Activated CD4-positive, alpha-beta T cell treated with anti-CD3 and anti-CD28 coated beads for 24 hours (primary cell): ENCODE data around the gene CEP104.

Experiments
- DNase-seq, 2 donors: peaks; one replicate each; pipeline ENCODE4 v3.0.0-alpha.2; 2020; ENCODE audit warnings: low read depth in 2 of 2

CEP104 gene

DNA sequence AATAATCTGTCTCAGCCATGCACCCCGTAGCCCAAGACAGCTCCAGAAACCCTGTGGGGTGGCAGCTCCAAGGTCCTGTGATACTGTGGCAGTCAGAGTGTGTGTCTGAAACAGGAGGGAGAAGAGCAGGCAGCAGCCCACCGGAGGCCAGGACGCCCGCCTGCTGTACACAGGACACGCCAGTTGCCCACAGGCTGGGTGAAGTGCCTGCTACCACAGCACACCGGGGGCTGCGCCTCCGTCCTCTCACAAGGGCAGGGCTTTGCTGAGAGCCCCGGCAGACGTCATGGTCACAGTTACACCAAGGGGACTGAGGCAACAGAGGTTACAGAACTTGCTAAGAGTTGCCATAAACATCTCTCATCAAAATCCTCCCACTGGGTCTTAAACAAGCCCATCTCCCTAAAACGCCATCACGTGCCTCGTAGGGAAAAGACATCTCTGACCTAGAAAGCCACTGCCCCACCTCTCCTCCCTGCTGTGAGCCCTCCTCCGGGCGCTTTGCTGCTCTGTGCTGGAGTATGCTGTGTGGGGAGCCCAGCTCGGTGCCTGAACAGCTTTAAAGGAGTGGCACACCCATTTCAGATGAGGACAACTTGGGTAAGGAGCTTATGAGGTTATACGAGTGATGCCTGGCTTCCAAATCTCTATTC lies 37.7 kb upstream of the CEP104 start:
- DNase-seq: no peak

DNA sequence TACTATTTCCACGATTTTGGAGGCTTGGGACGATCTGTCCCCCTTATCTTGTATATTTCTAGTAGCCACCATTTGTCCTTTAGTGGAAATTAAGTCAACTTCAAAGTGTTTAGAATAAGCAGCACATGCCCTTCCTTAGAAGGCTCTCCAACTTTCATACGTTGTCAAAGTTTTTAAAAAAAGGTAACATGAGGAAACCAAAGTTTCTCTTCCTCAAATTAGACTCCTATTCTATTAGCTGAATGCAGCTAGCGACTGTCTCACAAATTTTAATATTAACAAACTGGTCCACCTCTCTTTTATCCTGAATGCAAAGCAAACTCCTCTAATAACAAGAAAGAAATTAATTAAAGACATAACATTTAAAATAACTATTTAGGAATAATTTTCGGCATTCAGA lies 36.2 kb upstream of the CEP104 start:
- no peak for DNase-seq

DNA sequence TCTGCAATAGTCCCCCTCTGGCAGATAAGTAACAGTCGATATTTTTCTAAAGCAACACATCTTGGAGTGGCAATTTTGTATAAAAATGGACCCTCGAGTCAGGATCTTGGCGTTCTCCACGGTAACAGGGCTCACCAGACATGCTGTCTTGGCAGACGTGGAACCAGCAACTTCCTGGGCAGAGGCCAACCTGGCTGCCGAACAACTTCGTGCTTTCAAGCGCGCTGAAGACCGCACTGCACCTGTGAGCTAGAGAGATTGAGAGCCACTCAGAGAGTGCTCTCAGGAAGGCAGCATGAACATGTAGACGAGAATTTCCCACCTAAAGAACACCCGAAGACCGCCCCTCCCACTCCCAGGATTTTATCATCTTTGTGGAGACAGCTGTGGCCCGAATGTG lies 35.7 kb upstream of the CEP104 start:
- no peak for DNase-seq

DNA sequence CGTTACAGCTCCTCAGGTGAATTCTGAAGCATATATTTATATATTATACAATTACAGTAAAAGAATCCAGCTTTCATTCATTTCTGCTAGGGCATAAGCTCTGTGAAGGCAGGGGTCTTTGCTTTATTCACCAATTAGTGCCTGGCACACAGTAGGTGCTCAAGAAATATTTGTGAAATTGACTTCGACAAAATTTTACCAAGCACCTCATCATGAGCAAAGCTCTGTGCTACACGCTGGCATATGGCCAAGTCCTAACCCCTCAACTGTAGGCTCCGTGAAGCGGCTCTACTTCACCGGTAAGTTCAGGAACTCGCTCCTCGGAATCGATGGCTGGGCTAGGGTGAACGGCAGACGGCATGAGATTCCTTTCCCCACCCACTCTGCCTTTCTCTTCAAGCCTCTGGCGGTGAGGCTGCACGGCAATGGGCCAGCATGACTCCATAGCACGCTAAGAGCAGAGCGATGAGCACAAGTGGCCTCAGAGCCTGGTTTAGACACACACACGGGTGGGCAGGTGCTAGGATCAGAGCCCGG lies 34.4 kb upstream of the CEP104 start:
- no peak for DNase-seq

DNA sequence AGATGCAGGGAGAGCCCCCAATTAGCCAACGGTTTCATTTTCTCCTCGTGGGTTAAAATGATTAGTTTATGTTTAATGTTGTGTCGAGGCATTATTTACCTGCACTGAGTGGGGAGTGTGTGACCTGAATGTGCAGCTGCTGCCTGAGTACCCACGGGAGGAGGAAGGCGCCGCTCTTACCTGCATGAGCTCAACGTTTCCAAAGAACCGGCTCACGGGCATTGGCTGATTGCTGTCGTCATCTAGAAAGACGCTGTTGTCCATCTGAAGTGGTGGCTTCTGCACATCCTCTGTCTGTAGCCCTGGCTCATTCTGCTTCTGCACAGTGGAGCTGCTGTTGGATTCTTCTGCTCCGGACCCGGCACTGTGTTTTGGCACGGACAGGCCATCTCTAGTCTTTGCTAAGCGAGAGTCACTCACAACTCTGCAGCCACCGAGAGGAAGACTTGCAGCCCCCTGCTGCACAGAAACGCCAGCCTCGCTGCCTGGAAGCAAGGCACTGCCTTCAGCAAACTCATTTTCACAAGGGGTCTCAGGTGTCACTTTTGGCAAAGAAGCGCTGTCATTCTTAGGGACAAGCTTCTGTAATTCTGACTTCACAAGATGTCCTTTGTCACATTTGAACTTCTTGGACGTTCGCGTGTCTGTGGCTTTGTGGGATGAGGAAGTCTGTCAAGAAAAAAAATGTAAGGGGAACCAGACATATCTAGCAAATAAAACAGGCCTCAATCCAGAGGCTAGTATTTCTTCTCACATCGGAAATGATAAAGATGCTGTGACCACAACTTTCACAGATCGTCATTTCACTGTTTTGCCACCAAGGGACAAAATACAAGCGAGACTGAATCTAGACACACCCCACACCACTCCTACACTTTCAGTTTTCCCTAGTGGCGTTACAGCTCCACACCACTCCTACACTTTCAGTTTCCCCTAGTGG lies 33.6 kb upstream of the CEP104 start:
- DNase-seq: no peak

DNA sequence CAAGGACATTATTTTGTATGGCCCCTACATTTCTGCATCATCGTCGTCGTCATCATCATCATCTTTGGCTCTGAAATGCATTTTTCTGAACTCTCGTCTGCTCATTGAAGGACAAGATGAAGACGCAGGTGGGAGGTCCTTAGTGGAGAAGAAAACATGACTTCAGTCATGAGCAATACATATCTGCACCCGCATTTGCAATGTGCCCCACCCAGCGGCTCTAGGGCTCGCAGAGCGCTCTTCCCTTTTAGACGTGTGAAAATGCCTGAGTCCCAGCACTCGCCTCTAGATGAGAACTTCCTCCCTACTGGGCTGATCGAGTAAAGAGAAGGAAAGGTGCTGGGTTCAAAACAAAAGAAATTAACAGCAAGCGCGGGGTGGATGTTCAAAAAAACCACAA lies 32.9 kb upstream of the CEP104 start:
- no peak for DNase-seq

DNA sequence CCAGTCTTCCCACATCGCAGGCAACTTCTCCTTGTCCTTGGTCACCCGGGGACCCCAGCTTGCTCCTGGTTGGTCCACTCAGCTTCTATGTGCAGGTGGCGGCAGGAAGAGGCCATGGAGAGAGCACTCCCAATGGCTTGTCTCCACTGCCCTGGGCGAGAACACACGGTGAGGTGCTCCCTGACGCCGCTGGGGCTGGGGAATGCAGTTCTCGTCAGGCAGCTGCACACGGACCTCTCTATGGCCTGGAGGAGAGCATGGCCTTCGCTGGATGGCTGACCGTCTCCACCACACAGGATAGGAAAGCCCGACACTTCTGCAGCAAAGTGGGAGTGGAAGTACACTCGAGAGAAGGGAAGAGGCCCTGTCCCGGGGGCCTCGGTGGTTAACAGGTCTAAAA lies 31.3 kb upstream of the CEP104 start:
- no peak for DNase-seq

DNA sequence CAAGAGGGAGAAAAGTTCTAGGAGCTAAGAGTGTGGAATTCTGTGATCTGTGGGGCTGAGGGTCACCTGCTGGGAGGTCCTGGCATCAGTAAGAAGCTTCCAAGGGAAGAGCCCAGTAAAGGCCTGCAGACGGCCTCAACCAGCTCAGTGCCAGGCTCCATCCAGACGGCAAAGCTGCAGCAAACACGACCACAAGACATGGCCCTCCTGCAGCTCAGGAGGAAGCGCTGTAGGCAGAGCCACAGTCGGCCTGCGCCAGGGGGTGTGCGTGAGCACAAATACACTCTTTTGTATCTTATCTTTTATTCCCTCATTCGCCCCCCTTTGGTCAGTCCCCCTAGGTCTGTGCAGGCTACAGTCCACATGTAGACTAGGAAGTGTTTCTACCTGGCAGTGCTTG lies 29.7 kb upstream of the CEP104 start:
- no peak for DNase-seq

DNA sequence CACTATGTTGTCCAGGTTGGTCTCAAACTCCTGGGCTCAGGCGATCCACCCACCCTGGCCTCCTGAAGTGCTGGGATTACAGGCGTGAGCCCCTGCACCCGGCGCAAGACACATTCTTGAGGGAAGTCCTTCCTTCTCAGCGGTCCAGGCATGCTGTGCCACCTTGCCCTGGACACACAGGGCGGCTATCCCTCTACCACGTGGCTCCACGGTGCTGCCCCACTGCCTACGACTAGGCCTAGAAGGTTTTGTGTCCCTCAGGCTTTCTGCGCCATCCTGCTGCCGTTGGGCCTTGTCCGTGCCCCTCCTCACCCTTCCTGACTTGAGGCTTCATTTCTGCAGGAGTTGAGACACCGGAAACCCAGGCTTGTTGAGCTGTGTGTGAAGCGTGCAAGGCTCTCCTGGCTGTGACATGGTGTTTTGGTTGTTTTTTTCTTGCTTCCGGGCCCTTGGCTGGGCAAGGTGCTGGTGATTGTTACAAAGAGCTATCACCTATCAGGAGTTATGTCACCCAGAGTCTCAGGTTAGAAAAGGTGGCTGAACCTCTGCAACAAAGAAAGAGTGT lies 29.2 kb upstream of the CEP104 start:
- DNase-seq: no peak

DNA sequence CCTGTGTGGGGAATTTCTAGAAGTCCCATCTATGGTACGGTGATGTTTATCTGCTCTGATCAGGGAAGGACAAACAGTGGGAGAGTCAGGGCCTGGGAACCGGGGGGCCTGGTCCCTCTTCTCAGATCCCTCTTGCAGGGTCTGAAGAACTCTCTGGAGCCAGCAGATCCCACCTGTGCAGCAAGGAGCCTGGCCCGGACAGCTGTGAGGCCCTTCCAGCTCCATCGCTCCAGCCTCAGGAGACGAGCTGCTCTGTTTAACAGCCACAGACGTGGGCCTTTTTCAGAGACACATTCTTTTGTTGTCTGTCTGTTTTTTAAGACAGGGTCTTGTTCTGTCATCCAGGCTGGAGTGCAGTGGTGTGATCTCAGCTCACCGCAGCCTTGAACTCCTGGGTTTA lies 28.6 kb upstream of the CEP104 start:
- no peak for DNase-seq

DNA sequence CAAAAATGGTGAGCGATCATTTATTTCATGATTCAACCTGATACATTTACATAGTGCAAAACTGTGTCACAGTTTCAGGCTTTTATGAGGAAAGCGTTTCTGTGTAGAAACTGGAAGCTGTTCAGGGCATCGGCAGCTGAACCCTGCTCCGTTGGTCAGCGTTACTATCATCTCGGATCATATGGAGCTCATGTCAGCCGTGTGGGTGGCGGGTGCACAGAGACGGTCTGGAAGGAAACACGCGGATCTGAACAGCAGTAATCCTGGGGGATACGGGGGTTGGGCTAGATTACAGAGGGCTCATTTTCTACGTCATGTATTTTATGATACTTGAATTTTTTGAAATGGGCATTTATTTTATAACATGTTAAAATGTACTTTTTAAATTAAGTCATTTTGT lies 28.0 kb upstream of the CEP104 start:
- no peak for DNase-seq

DNA sequence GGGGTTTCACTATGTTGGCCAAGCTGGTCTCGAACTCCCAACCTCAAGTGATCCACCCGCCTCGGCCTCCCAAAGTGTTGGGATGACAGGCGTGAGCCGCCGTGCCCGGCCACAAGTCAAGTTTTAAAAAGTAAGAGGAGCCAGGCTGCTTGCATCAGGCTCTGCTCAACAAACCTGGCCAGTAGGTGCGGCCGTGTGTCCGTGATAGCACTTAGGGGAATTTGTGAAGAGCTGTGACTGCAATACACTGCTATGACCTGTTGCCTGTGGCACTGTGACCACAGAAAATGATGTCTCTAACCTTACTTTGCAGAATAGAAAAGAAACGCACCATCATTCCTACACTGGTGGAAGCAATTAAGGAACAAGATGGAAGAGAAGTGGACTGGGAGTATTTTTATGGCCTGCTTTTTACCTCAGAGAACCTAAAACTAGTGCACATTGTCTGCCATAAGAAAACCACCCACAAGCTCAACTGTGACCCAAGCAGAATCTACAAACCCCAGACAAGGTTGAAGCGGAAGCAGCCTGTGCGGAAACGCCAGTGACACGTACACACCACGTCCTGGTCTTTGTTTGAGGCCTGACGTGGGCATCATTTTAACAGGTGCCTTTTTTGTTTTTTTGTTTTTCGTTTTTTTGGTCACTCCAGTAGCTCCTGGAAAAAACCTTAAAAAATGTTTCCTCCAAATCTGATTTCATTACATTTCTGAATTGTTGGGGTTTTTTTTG lies 26.3 kb upstream of the CEP104 start:
- no peak for DNase-seq

DNA sequence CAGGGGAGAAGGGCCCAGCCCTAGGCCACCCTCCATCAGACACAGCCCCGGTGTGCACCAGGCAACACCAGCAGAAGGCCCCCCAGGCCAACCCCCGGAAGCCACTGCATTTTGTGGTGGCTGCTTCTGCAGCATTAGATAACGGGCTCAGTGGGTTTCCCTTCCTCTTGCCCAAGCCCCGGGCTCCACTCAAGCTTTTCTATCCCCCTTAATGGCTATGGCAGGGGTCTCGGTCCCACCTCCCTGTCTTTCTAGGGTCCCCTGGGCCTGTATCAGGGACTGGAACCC lies 24.1 kb upstream of the CEP104 start:
- no peak for DNase-seq

DNA sequence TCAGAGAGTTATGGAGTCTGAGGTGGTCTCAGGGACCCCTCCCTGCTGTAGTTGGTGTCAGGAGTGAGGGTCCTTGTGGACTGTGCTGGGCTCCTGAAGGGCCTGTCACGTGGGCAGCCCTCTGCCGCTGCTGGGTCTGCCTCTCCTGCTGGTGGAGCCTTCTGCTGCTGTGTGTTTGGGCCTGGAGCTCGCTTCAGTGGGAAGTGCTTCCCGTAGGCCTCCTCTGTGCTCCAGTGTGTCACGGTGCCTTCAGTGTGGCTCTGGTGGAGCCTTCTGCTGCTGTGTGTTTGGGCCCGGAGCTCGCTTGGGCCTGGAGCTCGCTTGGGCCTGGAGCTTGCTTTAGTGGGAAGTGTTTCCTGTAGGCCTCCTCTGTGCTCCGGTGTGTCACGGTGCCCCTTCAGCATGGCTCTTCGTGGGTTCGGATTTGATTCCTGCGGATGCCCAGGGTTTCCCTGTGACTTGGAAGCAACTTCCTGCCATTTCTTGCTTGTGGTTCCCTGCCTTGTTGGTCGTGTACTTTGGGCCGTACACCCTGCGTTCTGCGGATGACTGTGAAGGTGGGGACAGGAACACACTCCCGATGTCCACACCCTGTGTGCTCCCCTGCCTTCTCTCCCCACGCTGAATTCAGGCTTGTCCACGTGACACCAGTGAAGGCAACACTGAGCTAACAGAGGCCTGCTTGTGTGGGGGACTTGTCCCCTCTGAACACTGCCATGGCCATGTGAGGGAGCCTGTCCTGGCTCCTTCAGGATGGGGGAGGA lies 23.6 kb upstream of the CEP104 start:
- DNase-seq: no peak

DNA sequence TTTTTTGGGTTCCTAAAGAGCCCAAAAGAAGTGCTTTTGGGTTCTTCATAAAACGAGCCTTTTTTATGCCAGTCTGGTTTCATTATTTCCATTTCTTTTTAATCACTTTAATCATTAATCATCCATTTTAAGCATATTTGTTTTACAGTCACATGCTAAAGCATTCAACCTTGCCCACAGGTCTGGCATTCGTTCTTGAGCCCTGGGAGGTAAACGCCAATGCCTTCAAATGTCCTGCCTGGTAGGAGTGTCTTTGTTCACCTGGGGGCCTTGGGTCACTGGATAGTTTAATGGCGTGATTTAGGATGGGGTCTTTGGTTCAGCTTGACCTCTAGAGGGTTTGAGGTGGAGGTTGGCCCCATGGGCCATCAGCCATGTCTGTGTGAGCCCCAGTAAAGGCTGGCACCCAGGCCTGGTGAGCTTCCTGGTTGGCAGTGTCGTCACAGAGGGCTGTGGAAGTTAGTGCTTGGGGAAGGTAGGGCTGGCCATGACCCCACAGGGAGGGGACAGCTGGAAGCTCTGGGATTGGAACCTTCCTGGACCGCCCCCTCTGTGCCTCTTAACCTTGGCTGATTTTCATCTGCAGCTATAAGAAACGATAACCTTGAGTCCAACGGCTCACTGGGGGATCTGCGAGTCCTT lies 22.9 kb upstream of the CEP104 start:
- DNase-seq: no peak

DNA sequence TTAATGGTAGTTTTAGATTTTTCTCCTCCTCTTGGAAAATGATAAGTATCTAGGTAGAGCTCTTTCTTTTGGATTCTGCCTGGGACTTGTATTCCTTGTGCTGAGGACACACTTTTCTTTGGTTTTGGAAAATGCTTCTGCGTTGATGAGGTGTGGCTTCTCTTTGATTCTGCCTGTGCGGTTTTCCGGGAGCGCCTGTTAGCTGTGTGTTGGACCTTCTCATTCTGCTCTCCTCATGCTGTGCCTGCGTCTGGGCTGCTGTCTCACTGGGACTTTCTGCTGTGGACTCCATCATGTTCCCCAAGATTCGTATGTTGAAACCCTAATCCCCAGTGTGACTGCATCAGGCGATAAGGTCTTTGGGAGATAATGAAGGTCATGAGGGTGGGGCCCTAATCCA lies 22.1 kb upstream of the CEP104 start:
- no peak for DNase-seq

DNA sequence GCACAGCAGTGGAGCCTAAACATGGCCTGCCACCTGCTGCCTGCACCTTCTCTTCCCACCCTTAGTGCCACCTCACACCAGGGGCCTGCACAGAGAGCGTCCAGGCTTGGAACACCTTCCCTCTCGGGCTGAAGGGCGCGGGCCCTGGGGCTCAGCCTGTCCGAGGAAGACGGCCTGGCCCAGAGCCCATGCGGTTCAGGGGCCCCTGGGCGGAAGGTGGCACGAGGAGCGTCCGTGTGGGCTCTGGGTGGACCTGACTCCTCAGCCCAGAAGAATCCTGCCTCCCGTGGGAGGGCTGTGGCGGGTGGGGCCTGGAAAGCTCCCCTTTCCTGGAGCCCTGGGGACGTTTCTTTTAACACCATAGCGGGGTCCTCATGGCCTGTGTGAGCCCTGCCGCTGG lies 19.7 kb upstream of the CEP104 start:
- no peak for DNase-seq

DNA sequence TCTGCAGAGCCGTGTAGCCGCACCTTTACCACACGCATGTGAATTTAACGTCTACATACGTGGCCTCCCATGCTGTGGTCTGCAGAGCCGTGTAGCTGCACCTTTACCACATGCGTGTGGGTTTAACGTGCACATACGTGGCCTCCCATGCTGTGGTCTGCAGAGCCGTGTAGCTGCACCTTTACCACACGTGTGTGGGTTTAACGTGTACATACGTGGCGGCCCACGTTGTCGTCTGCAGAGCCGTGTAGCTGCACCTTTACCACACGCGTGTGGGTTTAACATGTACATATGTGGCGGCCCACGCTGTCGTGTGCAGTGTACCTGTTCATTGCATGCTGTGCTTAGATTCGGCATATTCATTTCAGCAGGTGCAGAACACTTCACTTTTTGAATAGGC lies 17.7 kb upstream of the CEP104 start:
- DNase-seq: no peak

DNA sequence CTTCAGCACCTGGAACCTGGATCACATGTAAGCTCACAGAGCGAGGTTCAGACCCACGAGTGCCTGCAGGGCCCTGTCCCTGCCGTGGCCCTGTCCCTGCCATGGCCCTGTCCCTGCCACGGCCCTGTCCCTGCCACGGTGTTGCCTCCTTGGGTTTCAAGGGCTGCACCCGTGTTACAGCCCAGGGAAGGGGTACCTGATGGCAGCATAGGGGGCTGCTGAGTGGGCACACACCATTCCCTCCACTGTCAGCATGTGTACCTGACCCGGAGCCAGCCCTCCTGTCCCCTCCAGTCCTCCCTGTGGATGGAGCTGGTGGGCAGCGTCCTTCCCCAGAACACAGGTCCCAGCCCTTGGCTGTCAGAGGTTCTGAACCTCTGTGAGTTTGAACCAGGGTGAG lies 15.5 kb upstream of the CEP104 start:
- DNase-seq: no peak

DNA sequence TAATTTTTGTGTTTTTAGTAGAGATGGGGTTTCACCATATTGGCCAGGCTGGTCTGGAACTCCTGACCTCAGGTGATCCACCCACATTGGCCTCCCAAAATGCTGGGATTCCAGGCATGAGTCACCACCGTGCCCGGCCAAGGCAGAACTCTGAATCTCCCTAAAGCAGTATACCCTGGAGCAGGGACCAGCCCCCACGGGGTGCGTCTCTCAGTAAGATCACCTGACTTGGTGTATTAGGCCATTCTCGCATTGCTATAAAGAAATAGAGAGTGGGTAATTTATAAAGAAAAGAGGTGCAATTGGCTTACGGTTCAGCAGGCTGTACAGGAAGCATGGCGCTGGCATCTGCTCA lies 14.4 kb upstream of the CEP104 start:
- DNase-seq: no peak

DNA sequence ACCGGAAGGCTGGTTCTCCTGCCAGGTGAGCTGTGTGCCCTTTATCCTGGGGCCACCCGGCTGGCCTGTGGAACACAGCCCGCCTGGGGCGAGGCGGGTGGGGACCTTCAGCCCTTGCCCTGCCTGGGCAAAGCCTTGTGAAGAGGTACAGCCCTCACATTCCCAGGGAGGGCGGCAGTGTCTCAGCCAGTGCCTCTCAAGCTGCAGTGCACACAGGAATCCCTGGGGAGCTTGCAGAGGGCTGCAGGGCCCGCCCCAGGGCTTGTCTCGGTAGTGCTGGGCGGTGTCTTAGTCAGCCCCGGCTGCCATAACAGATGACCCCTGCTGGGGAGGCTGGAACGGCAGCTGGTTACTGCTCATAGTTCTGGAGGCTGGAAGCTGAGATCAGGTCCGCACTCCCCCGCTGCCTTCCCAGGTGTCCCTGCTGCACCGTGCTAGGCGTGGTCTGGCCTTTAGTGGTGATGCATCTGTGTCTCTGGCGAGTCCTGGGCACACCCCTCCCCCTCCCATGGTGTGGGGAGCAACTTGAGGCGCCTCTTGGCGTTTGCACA lies 12.8 kb upstream of the CEP104 start:
- no peak for DNase-seq
